ENCODE data around the gene CFLAR. TPM values are rescaled to one million over a fixed set of nuclear protein-coding genes. Genes with fewer than 3 reads are reported as not detected.

Gene CFLAR
- total RNA-seq, 4 donors from 2014 or later = 157 to 492 (median 249) TPM

DNA sequence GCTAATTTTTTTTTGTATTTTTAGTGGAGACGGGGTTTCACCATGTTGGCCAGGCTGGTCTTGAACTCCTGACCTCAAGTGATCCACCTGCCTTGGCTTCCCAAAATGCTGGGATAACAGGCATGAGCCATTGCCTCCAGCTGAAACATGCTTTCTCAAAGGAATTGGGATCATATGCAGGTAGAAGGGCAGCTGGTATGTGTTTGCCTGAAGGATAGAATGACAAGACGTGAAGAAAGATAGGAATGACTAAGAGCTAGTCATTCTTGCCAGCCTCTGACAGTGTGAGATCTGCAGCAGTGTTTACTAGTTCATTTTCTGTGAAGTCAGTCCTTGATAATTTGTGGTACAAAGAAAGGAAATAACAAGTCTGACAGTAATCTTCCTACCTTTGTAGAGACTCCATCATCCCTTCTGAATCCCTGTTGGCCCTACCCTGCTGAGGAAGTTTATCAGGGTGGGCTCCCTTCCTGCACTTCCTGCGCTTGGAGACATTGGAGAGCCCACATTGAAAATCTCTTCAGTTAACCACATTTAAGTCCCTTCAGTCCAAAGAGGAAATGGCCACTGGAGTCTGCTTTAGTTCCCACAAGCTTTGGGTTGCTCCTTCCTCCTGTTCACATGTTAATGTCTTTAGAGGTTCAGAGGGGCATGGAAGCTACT, 14.7 kb downstream of the CFLAR start:
- Histone ChIP-seq H3K27ac (peak overlapping the region; percentile 57 to 100 (median 99)), H3K9me3 (no peaks in the 10 kb centered on the region), H3K4me3 (replicated peaks in 1 of 3) (no peak overlapping the region), H3K36me3 (peaks cover 3 to 15% of the 10 kb centered on the region in 2 donors), H3K4me1 (peaks cover 86 to 94% of the 10 kb centered on the region in 2 donors), H3K27me3 (no peaks in the 10 kb centered on the region)
- WGBS, 2 donors = 63 to 74% methylated on average over 3 of the region's 3 CpGs
- intact Hi-C loops (cut with DNase I) = no loop called here
- DNase-seq = no peak
- TF ChIP-seq POLR2A (IDR thresholded peaks at IDR 0.05) (no peak), CTCF (IDR thresholded peaks at IDR 0.05) (no peak)

DNA sequence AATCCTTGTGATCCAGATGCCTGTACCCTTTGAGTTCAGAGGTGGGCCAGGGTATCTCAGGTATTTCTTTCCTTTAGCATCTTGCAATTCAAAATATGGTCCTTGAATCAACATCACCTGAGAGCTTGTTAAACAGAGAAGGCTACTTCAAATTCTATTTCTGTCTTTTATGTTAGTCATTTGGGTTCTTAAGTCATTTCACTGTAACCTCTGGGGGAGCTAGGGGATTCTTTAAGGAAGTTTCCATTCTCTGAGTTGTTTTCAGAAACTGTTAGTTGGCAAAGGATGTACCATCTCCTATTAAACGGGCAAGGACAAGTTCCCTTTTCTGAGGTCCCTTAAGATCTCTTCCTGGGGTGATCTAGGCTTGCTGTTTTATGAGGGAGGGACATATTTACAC, 16.6 kb downstream of the CFLAR start:
- H3K27ac ChIP-seq = peak overlapping the region; percentile 57 to 100 (median 99)
- peaks cover 18 to 33% of the 10 kb centered on the region in 2 donors for H3K36me3 ChIP-seq
- H3K4me1 ChIP-seq = peaks cover 69 to 84% of the 10 kb centered on the region in 2 donors
- intact Hi-C loops (cut with DNase I) = no loop called here
- DNase-seq = no peak
- H3K4me3 ChIP-seq (replicated peaks in 1 of 3) = no peak overlapping the region
- no peaks in the 10 kb centered on the region for H3K27me3 ChIP-seq
- 42 to 46% methylated on average over 1 of the region's 1 CpG for WGBS, 2 donors
- TF ChIP-seq POLR2A (IDR thresholded peaks at IDR 0.05) (no peak), CTCF (IDR thresholded peaks at IDR 0.05) (no peak)
- no peaks in the 10 kb centered on the region for H3K9me3 ChIP-seq

GRCh38 chr2:201135386-201135785, 19.4 kb downstream of the CFLAR start:
- Histone ChIP-seq H3K27me3 (no peaks in the 10 kb centered on the region), H3K36me3 (peaks cover 31 to 46% of the 10 kb centered on the region in 2 donors), H3K4me3 (replicated peaks in 1 of 3) (no peak overlapping the region), H3K4me1 (peaks cover 49 to 75% of the 10 kb centered on the region in 2 donors), H3K9me3 (no peaks in the 10 kb centered on the region), H3K27ac (peak overlapping the region; percentile 73 to 100 (median 84))
- WGBS, 2 donors = 51 to 67% methylated on average over 4 of the region's 4 CpGs
- peak; percentile 49 to 72 for DNase-seq
- no peak for TF ChIP-seq CTCF (IDR thresholded peaks at IDR 0.05)
- TF ChIP-seq POLR2A (IDR thresholded peaks at IDR 0.05) = no peak
- intact Hi-C loops (cut with DNase I) = no loop called here

DNA sequence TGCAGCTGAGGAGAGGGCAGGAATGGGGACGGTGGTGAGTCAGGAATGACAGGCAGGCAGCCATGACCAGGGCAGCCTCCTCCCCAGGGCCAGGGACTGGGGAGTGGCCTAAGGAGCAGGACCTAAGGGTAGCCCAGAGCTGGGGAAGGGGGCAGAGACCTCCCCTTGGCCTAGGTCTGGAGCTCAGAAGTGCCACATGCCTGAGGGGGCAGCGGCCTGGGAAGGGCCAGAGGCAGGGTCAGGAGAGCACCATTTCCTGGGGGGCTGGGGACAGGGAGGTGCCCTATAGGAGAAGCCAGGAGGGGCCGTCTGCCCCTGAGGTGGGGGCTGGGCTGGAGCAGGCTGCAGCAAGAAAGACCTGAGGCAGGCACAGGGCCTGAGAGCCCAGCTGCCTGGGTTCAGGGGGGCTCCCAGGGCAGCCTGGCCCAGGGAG, 20.9 kb downstream of the CFLAR start:
- no peak for DNase-seq
- Histone ChIP-seq H3K27me3 (no peaks in the 10 kb centered on the region), H3K4me3 (replicated peaks in 1 of 3) (no peak overlapping the region), H3K36me3 (peaks cover 33 to 46% of the 10 kb centered on the region in 2 donors), H3K27ac (peak overlapping the region; percentile 41 to 100 (median 73)), H3K4me1 (peaks cover 39 to 60% of the 10 kb centered on the region in 2 donors), H3K9me3 (no peaks in the 10 kb centered on the region)
- TF ChIP-seq POLR2A (IDR thresholded peaks at IDR 0.05) (no peak), CTCF (IDR thresholded peaks at IDR 0.05) (no peak)
- 65 to 77% methylated on average over 1 to 3 of the region's 3 CpGs for WGBS, 2 donors
- intact Hi-C loops (cut with DNase I) = no loop called here

Measured in thyroid gland (tissue), 4 donors.